HG02870 (cell line): ENCODE measurements around the gene SENP8.

Experiments used
- ATAC-seq: cut with Tn5 transposase; IDR thresholded peaks from one replicate; pipeline ENCODE4 v1.9.1; 2021; ENCODE audit warnings: mild to moderate bottlenecking, moderate library complexity; ENCODE audit not compliant: unreplicated experiment

Gene SENP8

GRCh38 chr15:72112805-72113204 is 5.4 kb upstream of the SENP8 start:
- no peak for ATAC-seq

GRCh38 chr15:72113347-72114031 is 4.7 kb upstream of the SENP8 start:
- ATAC-seq: no peak

GRCh38 chr15:72116731-72117485 is 1.3 kb upstream of the SENP8 start:
- peak; percentile 8 for ATAC-seq

- ATAC-seq: peak; percentile 54
Measured at GRCh38 chr15:72117486-72118016, 652 bp upstream of the SENP8 start.

- no peak for ATAC-seq
Measured at GRCh38 chr15:72124218-72124617, 6.0 kb downstream of the SENP8 start.

GRCh38 chr15:72127724-72128322 is 9.6 kb downstream of the SENP8 start:
- no peak for ATAC-seq

- no peak for ATAC-seq
Measured at GRCh38 chr15:72128359-72128758, 10.2 kb downstream of the SENP8 start.

- ATAC-seq: no peak
Measured at GRCh38 chr15:72130272-72130671, 12.1 kb downstream of the SENP8 start.

GRCh38 chr15:72131922-72132321 is 13.7 kb downstream of the SENP8 start:
- no peak for ATAC-seq

- no peak for ATAC-seq
Measured at GRCh38 chr15:72133211-72133610, 15.0 kb downstream of the SENP8 start.

- ATAC-seq: no peak
Measured at GRCh38 chr15:72135719-72136118, 17.5 kb downstream of the SENP8 start.

GRCh38 chr15:72136170-72137051 is 18.2 kb downstream of the SENP8 start:
- no peak for ATAC-seq

- no peak for ATAC-seq
Measured at GRCh38 chr15:72139667-72140066, 21.5 kb downstream of the SENP8 start.

GRCh38 chr15:72140088-72140487 is 21.9 kb downstream of the SENP8 start:
- no peak for ATAC-seq

- ATAC-seq: peak; percentile 100
Measured at GRCh38 chr15:72141171-72142084, 23.2 kb downstream of the SENP8 start.

GRCh38 chr15:72146221-72146620 is 28.0 kb downstream of the SENP8 start:
- ATAC-seq: no peak

- no peak for ATAC-seq
Measured at GRCh38 chr15:72146934-72147333, 28.7 kb downstream of the SENP8 start.

GRCh38 chr15:72147418-72147817 is 29.2 kb downstream of the SENP8 start:
- ATAC-seq: no peak

GRCh38 chr15:72153269-72154000 is 35.2 kb downstream of the SENP8 start:
- no peak for ATAC-seq
